ENCODE data around the gene RALGAPB. TPM values are rescaled to one million over a fixed set of nuclear protein-coding genes. Genes with fewer than 3 reads are reported as not detected.

RALGAPB gene
- total RNA-seq, 1 donor, result 42.7 TPM

GRCh38 chr20:38514185-38514584 is 41.5 kb downstream of the RALGAPB start:
- Histone ChIP-seq H2AFZ (ENCODE audit: low read length) (no peak overlapping the region), H3K79me2 (ENCODE audit: insufficient read depth, low read length) (peaks cover 16% of the 10 kb centered on the region), H4K20me1 (ENCODE audit: insufficient read depth, low read length) (peaks cover 6% of the 10 kb centered on the region), H3K27me3 (ENCODE audit: insufficient read depth, low read length) (no peaks in the 10 kb centered on the region), H3K4me3 (ENCODE audit: insufficient read depth, low read length) (no peak overlapping the region), H3K4me2 (ENCODE audit: insufficient read depth, low read length) (no peak overlapping the region), H3K4me1 (ENCODE audit: insufficient read depth, low read length) (no peaks in the 10 kb centered on the region), H3K36me3 (ENCODE audit: insufficient read depth, low read length) (peaks cover 36% of the 10 kb centered on the region), H3K9me3 (ENCODE audit: low read depth, low read length) (no peaks in the 10 kb centered on the region), H3K27ac (ENCODE audit: low read depth, low read length) (no peak overlapping the region)
- TF ChIP-seq, protein P1, sequence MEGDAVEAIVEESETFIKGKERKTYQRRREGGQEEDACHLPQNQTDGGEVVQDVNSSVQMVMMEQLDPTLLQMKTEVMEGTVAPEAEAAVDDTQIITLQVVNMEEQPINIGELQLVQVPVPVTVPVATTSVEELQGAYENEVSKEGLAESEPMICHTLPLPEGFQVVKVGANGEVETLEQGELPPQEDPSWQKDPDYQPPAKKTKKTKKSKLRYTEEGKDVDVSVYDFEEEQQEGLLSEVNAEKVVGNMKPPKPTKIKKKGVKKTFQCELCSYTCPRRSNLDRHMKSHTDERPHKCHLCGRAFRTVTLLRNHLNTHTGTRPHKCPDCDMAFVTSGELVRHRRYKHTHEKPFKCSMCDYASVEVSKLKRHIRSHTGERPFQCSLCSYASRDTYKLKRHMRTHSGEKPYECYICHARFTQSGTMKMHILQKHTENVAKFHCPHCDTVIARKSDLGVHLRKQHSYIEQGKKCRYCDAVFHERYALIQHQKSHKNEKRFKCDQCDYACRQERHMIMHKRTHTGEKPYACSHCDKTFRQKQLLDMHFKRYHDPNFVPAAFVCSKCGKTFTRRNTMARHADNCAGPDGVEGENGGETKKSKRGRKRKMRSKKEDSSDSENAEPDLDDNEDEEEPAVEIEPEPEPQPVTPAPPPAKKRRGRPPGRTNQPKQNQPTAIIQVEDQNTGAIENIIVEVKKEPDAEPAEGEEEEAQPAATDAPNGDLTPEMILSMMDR (IDR thresholded peaks at IDR 0.05; ENCODE audit: extremely low read depth, low read depth, low read length), result no peak
- no peak for DNase-seq (ENCODE audit: insufficient read length, low spot score, missing footprints)

GRCh38 chr20:38514947-38515346 is 42.3 kb downstream of the RALGAPB start:
- Histone ChIP-seq H3K27ac (ENCODE audit: low read depth, low read length) (no peak overlapping the region), H3K36me3 (ENCODE audit: insufficient read depth, low read length) (peaks cover 32% of the 10 kb centered on the region), H3K79me2 (ENCODE audit: insufficient read depth, low read length) (peaks cover 19% of the 10 kb centered on the region)

GRCh38 chr20:38515631-38516030 is 43.0 kb downstream of the RALGAPB start:
- Histone ChIP-seq H3K79me2 (ENCODE audit: insufficient read depth, low read length) (peaks cover 19% of the 10 kb centered on the region), H3K9me3 (ENCODE audit: low read depth, low read length) (no peaks in the 10 kb centered on the region), H3K4me3 (ENCODE audit: insufficient read depth, low read length) (no peak overlapping the region), H3K36me3 (ENCODE audit: insufficient read depth, low read length) (peaks cover 27% of the 10 kb centered on the region), H3K27me3 (ENCODE audit: insufficient read depth, low read length) (no peaks in the 10 kb centered on the region), H3K4me1 (ENCODE audit: insufficient read depth, low read length) (no peaks in the 10 kb centered on the region), H3K4me2 (ENCODE audit: insufficient read depth, low read length) (no peak overlapping the region), H4K20me1 (ENCODE audit: insufficient read depth, low read length) (peaks cover 6% of the 10 kb centered on the region), H3K27ac (ENCODE audit: low read depth, low read length) (no peak overlapping the region), H2AFZ (ENCODE audit: low read length) (no peak overlapping the region)
- TF ChIP-seq, protein P1 (IDR thresholded peaks at IDR 0.05; ENCODE audit: extremely low read depth, low read depth, low read length), result no peak
- DNase-seq (ENCODE audit: insufficient read length, low spot score, missing footprints), result no peak

More at GRCh38 chr20:38514947-38515346, 42.3 kb downstream of the RALGAPB start:
- TF ChIP-seq, protein P1 (IDR thresholded peaks at IDR 0.05; ENCODE audit: extremely low read depth, low read depth, low read length), result no peak
- Histone ChIP-seq H3K9me3 (ENCODE audit: low read depth, low read length) (no peaks in the 10 kb centered on the region), H2AFZ (ENCODE audit: low read length) (no peak overlapping the region), H3K4me3 (ENCODE audit: insufficient read depth, low read length) (no peak overlapping the region), H3K27me3 (ENCODE audit: insufficient read depth, low read length) (no peaks in the 10 kb centered on the region), H4K20me1 (ENCODE audit: insufficient read depth, low read length) (peaks cover 6% of the 10 kb centered on the region), H3K4me2 (ENCODE audit: insufficient read depth, low read length) (no peak overlapping the region), H3K4me1 (ENCODE audit: insufficient read depth, low read length) (no peaks in the 10 kb centered on the region)
- DNase-seq (ENCODE audit: insufficient read length, low spot score, missing footprints), result no peak

DNA sequence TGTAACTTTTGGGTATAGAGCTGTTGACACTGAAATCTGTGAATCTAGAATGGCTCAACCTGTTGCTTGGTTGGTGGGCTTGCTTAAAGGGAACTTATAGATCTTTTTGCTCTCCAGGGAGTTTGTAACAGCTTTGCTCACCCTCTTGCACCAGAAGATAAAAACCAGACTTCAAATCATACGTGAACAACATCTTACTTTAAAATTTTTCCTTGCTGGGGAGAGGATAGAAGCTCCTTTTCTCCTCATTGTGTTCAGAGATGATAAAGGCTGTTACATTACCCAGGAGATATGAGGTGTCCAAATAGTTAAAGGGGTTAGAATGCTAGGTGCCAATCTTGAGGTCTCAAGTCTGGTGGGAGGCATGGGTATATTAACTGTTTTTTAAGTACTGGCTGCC is 46.8 kb downstream of the RALGAPB start:
- no peak overlapping the region for H3K27ac ChIP-seq (ENCODE audit: low read depth, low read length)
- H3K4me3 ChIP-seq (ENCODE audit: insufficient read depth, low read length), result no peak overlapping the region
- peaks cover 15% of the 10 kb centered on the region for H3K79me2 ChIP-seq (ENCODE audit: insufficient read depth, low read length)
- peaks cover 6% of the 10 kb centered on the region for H4K20me1 ChIP-seq (ENCODE audit: insufficient read depth, low read length)
- TF ChIP-seq, protein P1 (IDR thresholded peaks at IDR 0.05; ENCODE audit: extremely low read depth, low read depth, low read length), result no peak
- no peaks in the 10 kb centered on the region for H3K27me3 ChIP-seq (ENCODE audit: insufficient read depth, low read length)
- peaks cover 33% of the 10 kb centered on the region for H3K36me3 ChIP-seq (ENCODE audit: insufficient read depth, low read length)
- peaks cover 7% of the 10 kb centered on the region for H3K4me1 ChIP-seq (ENCODE audit: insufficient read depth, low read length)
- H2AFZ ChIP-seq (ENCODE audit: low read length), result no peak overlapping the region
- H3K4me2 ChIP-seq (ENCODE audit: insufficient read depth, low read length), result no peak overlapping the region
- DNase-seq (ENCODE audit: insufficient read length, low spot score, missing footprints), result no peak
- no peaks in the 10 kb centered on the region for H3K9me3 ChIP-seq (ENCODE audit: low read depth, low read length)
